OCI-LY1 (cell line): ENCODE results near the gene IGF2R.

Source experiments
- H2AFZ ChIP-seq: fragments of 200-600 bp; sonication (generic), shearing (Covaris generic); 2 replicates; pipeline ENCODE4 v1.6.0; 2014; ENCODE audit warnings: antibody characterized with exemption, mild to moderate bottlenecking, low read length
- H3F3A ChIP-seq: fragments of 200-600 bp; sonication (generic), shearing (Covaris generic); 2 replicates; pipeline ENCODE4 v1.6.0; 2014; ENCODE audit warnings: mild to moderate bottlenecking, antibody characterized with exemption, low read length, moderate library complexity; ENCODE audit not compliant: insufficient read depth
- H3K27ac ChIP-seq: fragments of 200-600 bp; sonication (generic); 2 replicates; pipeline ENCODE4 v1.5.1; 2014; ENCODE audit warnings: low read length, mixed run types, mild to moderate bottlenecking, low read depth; ENCODE audit not compliant: poor library complexity, severe bottlenecking
- H3K27me3 ChIP-seq: fragments of 200-600 bp; sonication (generic); 2 replicates; pipeline ENCODE4 v1.6.0; 2014; ENCODE audit warnings: antibody characterized with exemption, mild to moderate bottlenecking, low read length, moderate library complexity; ENCODE audit not compliant: insufficient read depth
- H3K36me3 ChIP-seq: fragments of 200-600 bp; sonication (generic); 2 replicates; pipeline ENCODE4 v1.6.1; 2014; ENCODE audit warnings: mild to moderate bottlenecking, antibody characterized with exemption, low read length, moderate library complexity, mixed read lengths; ENCODE audit not compliant: insufficient read depth
- H3K4me1 ChIP-seq: fragments of 200-600 bp; sonication (generic); 2 replicates; pipeline ENCODE4 v1.5.1; 2014; ENCODE audit warnings: mild to moderate bottlenecking, low read length, moderate library complexity; ENCODE audit not compliant: insufficient read depth, severe bottlenecking
- H3K4me2 ChIP-seq: fragments of 200-600 bp; sonication (generic), shearing (Covaris generic); 2 replicates; pipeline ENCODE4 v1.6.1; 2014; ENCODE audit warnings: low read length
- H3K4me3 ChIP-seq: fragments of 200-600 bp; sonication (generic); 2 replicates; pipeline ENCODE4 v1.5.1; 2014; ENCODE audit warnings: low read length, low read depth, mild to moderate bottlenecking, mixed read lengths; ENCODE audit not compliant: poor library complexity, severe bottlenecking
- H3K79me2 ChIP-seq: fragments of 200-600 bp; shearing (Covaris generic); 2 replicates; pipeline ENCODE4 v1.6.1; 2016; ENCODE audit warnings: mixed run types, low read length, mixed read lengths; ENCODE audit not compliant: insufficient read depth
- H3K9ac ChIP-seq: fragments of 200-600 bp; sonication (generic), shearing (Covaris generic); 2 replicates; pipeline ENCODE4 v1.6.1; 2014; ENCODE audit warnings: mild to moderate bottlenecking, low read length, mixed read lengths
- H3K9me2 ChIP-seq: fragments of 200-600 bp; sonication (generic), shearing (Covaris generic); 2 replicates; pipeline ENCODE4 v1.6.1; 2014; ENCODE audit warnings: low read depth, mild to moderate bottlenecking, low read length, mixed read lengths
- H3K9me3 ChIP-seq: fragments of 200-600 bp; shearing (Covaris generic); 2 replicates; pipeline ENCODE4 v1.6.1; 2014; ENCODE audit warnings: low read length, mixed read lengths
- H4K20me1 ChIP-seq: fragments of 200-600 bp; sonication (generic), shearing (Covaris generic); 2 replicates; pipeline ENCODE4 v1.6.0; 2016; ENCODE audit warnings: mild to moderate bottlenecking, low read length; ENCODE audit not compliant: insufficient read depth
- EZH2 ChIP-seq: fragments of 200-600 bp; sonication (generic), shearing (Covaris generic); IDR thresholded peaks from 2 replicates; pipeline ENCODE4 v1.8.0; 2017; ENCODE audit warnings: borderline replicate concordance, mixed run types, mild to moderate bottlenecking, antibody characterized with exemption, low read length, moderate library complexity, mixed read lengths
- TF ChIP-seq, protein P1 (sequence below): fragments of 200-600 bp; sonication (generic), shearing (Covaris generic); IDR thresholded peaks from 2 replicates; pipeline ENCODE4 v1.5.1; 2017; ENCODE audit warnings: mild to moderate bottlenecking, antibody characterized with exemption, low read length, moderate library complexity, mixed read lengths

Gene IGF2R

DNA sequence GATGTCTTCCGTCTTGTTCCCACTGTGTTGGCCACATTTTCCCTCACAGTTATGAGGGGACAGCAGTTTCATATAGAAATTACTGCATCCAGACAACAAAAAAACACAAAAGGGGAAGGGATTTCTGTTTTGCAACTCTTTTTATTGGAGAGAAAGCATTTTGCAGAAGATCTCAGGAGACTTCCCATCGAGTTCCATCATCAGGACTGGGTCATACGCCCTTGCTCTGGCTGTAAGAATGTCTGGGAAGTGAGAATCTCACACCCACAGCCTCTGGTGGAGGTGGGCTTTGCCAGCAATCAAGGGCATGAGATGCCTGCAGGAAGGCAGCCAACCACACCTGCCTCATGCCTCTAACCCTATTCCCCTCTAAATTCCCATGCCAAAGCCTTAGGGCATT is 5.8 kb upstream of the IGF2R start:
- no peak for TF ChIP-seq EZH2
- TF ChIP-seq, protein P1, sequence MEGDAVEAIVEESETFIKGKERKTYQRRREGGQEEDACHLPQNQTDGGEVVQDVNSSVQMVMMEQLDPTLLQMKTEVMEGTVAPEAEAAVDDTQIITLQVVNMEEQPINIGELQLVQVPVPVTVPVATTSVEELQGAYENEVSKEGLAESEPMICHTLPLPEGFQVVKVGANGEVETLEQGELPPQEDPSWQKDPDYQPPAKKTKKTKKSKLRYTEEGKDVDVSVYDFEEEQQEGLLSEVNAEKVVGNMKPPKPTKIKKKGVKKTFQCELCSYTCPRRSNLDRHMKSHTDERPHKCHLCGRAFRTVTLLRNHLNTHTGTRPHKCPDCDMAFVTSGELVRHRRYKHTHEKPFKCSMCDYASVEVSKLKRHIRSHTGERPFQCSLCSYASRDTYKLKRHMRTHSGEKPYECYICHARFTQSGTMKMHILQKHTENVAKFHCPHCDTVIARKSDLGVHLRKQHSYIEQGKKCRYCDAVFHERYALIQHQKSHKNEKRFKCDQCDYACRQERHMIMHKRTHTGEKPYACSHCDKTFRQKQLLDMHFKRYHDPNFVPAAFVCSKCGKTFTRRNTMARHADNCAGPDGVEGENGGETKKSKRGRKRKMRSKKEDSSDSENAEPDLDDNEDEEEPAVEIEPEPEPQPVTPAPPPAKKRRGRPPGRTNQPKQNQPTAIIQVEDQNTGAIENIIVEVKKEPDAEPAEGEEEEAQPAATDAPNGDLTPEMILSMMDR = no peak
- Histone ChIP-seq H3K4me1 (peaks cover 2% of the 10 kb centered on the region), H3F3A (no peaks in the 10 kb centered on the region), H3K9me3 (no peaks in the 10 kb centered on the region), H3K9ac (no peak overlapping the region), H3K4me3 (no peak overlapping the region), H3K36me3 (no peaks in the 10 kb centered on the region), H3K27ac (no peak overlapping the region), H3K4me2 (no peak overlapping the region), H3K9me2 (no peaks in the 10 kb centered on the region), H4K20me1 (no peaks in the 10 kb centered on the region), H3K79me2 (no peaks in the 10 kb centered on the region), H3K27me3 (0 out of 2 replicates have a peak, but pooled peaks cover 11% of the 10 kb centered on the region), H2AFZ (no peak overlapping the region)

GRCh38 chr6:159964046-159964445 is 4.8 kb upstream of the IGF2R start:
- H3K27me3 ChIP-seq = 0 out of 2 replicates have a peak, but pooled peaks cover 11% of the 10 kb centered on the region
- H3K4me2 ChIP-seq = no peak overlapping the region
- no peak overlapping the region for H3K9ac ChIP-seq
- H3K4me1 ChIP-seq = peaks cover 8% of the 10 kb centered on the region
- no peak overlapping the region for H3K27ac ChIP-seq
- H3K4me3 ChIP-seq = no peak overlapping the region
- TF ChIP-seq, protein P1 = no peak
- TF ChIP-seq EZH2 = no peak
- no peaks in the 10 kb centered on the region for H4K20me1 ChIP-seq
- H3K9me3 ChIP-seq = no peaks in the 10 kb centered on the region
- H3F3A ChIP-seq = no peaks in the 10 kb centered on the region
- H3K9me2 ChIP-seq = no peaks in the 10 kb centered on the region
- H2AFZ ChIP-seq = no peak overlapping the region
- no peaks in the 10 kb centered on the region for H3K79me2 ChIP-seq
- no peaks in the 10 kb centered on the region for H3K36me3 ChIP-seq

- peaks cover 17% of the 10 kb centered on the region for H3K4me1 ChIP-seq
- no peaks in the 10 kb centered on the region for H3K36me3 ChIP-seq
- no peaks in the 10 kb centered on the region for H3K9me3 ChIP-seq
- 0 out of 2 replicates have a peak, but pooled peaks cover 1% of the 10 kb centered on the region for H3K27me3 ChIP-seq
- H3K9me2 ChIP-seq = no peaks in the 10 kb centered on the region
- no peak overlapping the region for H3K9ac ChIP-seq
- H3K27ac ChIP-seq = no peak overlapping the region
- TF ChIP-seq, protein P1 = no peak
- TF ChIP-seq EZH2 = no peak
- no peaks in the 10 kb centered on the region for H3F3A ChIP-seq
- H3K79me2 ChIP-seq = no peaks in the 10 kb centered on the region
- no peak overlapping the region for H3K4me3 ChIP-seq
- H4K20me1 ChIP-seq = no peaks in the 10 kb centered on the region
- no peak overlapping the region for H3K4me2 ChIP-seq
- no peak overlapping the region for H2AFZ ChIP-seq
These were observed 2.5 kb upstream of the IGF2R start for GRCh38 chr6:159966339-159966738.
